Measurements from ENCODE around the gene SMARCA5. TPM values are rescaled to one million over a fixed set of nuclear protein-coding genes. Genes with fewer than 3 reads are reported as not detected.
A peak's percentile ranks its signal among the peaks of the same experiment; 100 is the strongest.

The SMARCA5 gene
- total and polyA plus RNA-seq, 2 donors (not counting 1 experiment from before 2014, with no cell fraction given): 6.7 to 53.1 TPM

DNA sequence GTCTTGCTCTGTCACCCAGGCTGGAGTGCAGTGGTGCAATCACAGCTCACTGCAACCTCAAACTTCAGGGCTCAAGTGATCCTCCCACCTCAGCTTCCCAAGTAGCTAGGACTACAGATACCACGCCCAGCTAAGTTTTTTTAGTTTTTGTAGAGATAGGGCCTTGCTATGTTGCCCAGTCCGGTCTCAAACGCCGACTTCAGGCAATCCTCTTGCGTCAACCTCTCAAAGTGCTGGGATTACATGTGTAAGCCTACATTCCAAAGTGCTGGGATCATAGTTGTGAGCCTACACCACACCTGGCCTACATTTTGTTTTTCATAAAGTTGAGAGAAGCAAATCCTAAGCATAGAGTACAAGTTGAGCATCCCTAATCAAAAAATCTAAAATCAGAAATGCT lies 42.2 kb downstream of the SMARCA5 start:
- H3K27me3 Mint-ChIP-seq: no peaks in the 10 kb centered on the region
- H3K27ac Mint-ChIP-seq: no peak overlapping the region
- ChIA-PET CTCF (no interaction called here), POLR2A (no interaction called here)
- no peaks in the 10 kb centered on the region for H3K9me3 Mint-ChIP-seq (ENCODE audit: insufficient read depth)
- Histone ChIP-seq H2AFZ (ENCODE audit: insufficient read depth, low read depth, low read length, poor library complexity, severe bottlenecking) (no peak overlapping the region), H3K4me2 (replicated peaks; ENCODE audit: low read depth, low read length, poor library complexity, severe bottlenecking) (no peak overlapping the region), H3K9ac (ENCODE audit: low read length) (no peak overlapping the region), H3K27me3 (replicated peaks in 1 of 4; ENCODE audit: control extremely low read depth in 1 of 4, control insufficient read depth in 3 of 4, insufficient read depth in 4 of 4, low read length in 3 of 4) (no peaks in the 10 kb centered on the region), H4K20me1 (ENCODE audit: control insufficient read depth, insufficient read depth, low read length, poor library complexity, severe bottlenecking) (no peaks in the 10 kb centered on the region), H3K9me3 (ENCODE audit: control extremely low read depth in 1 of 3, control insufficient read depth in 2 of 3, insufficient read depth in 1 of 3, low read length in 2 of 3) (no peaks in the 10 kb centered on the region), H3K27ac (ENCODE audit: low read length in 2 of 2) (no peak overlapping the region), H3K79me2 (ENCODE audit: control insufficient read depth, insufficient read depth, low read length) (no peaks in the 10 kb centered on the region), H3K36me3 (replicated peaks in 1 of 2; ENCODE audit: control extremely low read depth in 1 of 2, control insufficient read depth in 1 of 2, extremely low read depth in 1 of 2, insufficient read depth in 2 of 2, low read length in 1 of 2) (peaks cover 6 to 18% of the 10 kb centered on the region in 2 experiments), H3K4me3 (ENCODE audit: control extremely low read depth in 1 of 5, extremely low read depth in 1 of 5, insufficient read depth in 1 of 5, low read depth in 2 of 5, low read length in 4 of 5) (no peak overlapping the region), H3K4me1 (ENCODE audit: control insufficient read depth in 2 of 2, insufficient read depth in 2 of 2, low read length in 2 of 2) (peaks cover 7 to 20% of the 10 kb centered on the region in 2 donors)
- DNase-seq: no peak
- H3K4me3 Mint-ChIP-seq: no peak overlapping the region
- peaks cover 26% of the 10 kb centered on the region for H3K4me1 Mint-ChIP-seq
- ATAC-seq (ENCODE audit: low read depth): no peak
- TF ChIP-seq EZH2 (IDR thresholded peaks at IDR 0.05; ENCODE audit: borderline replicate concordance, insufficient read depth, low read depth, low read length, poor library complexity, severe bottlenecking) (no peak), CTCF (IDR thresholded peaks at IDR 0.05) (no peak)
- intact Hi-C loops (cut with micrococcal nuclease): loop anchor here (5.0 kb wide), 1 partner anchor 352 kb away; the partner anchor contains the start of gene GYPE
- WGBS (ENCODE audit: insufficient coverage): 100% methylated on average over 4 of the region's 5 CpGs

DNA sequence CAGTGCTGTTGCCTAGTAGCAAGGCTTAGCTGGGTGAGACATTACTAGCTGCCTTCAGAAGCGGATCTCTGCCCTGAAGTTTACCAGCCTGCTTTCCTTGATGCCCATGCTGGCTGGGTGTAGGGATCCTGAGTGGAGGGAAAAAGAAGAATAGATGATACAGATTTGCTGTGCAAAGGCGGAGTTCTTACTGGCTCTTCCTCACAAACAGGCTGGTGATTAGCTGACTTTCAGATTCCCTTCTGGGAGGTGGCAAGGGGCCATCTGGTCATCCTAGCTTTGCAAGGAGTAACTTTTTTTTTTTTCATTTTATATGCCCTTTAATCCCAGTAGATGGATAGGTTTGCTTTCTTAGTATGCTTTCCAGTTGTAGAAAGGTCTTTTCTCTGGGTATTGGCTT lies 44.8 kb downstream of the SMARCA5 start:
- H3K79me2 ChIP-seq (ENCODE audit: control insufficient read depth, insufficient read depth, low read length): no peaks in the 10 kb centered on the region
- ChIA-PET CTCF (interaction anchor here (0.8 to 1.9 kb wide), 7 partner anchors 10 to 422 kb away, joined by 3 to 11 read pairs (median 3); partner anchors contain the start of gene SMARCA5), POLR2A (interaction anchor here (0.8 kb wide), 1 partner anchor 44 kb away, joined by 3 read pairs; the partner anchor contains the start of gene SMARCA5)
- H4K20me1 ChIP-seq (ENCODE audit: control insufficient read depth, insufficient read depth, low read length, poor library complexity, severe bottlenecking): no peaks in the 10 kb centered on the region
- peaks cover 26% of the 10 kb centered on the region for H3K4me1 Mint-ChIP-seq
- H3K27ac ChIP-seq (ENCODE audit: low read length in 2 of 2): no peak overlapping the region
- no peaks in the 10 kb centered on the region for H3K27me3 Mint-ChIP-seq
- intact Hi-C loops (cut with micrococcal nuclease): loop anchor here (5.0 kb wide), 1 partner anchor 349 kb away; the partner anchor contains the start of gene GYPE
- H3K9me3 ChIP-seq (ENCODE audit: control extremely low read depth in 1 of 3, control insufficient read depth in 2 of 3, insufficient read depth in 1 of 3, low read length in 2 of 3): no peaks in the 10 kb centered on the region
- H3K9ac ChIP-seq (ENCODE audit: low read length): no peak overlapping the region
- WGBS (ENCODE audit: insufficient coverage): 78% methylated on average over 2 of the region's 2 CpGs
- TF ChIP-seq CTCF (IDR thresholded peaks at IDR 0.05): no peak
- TF ChIP-seq EZH2 (IDR thresholded peaks at IDR 0.05; ENCODE audit: borderline replicate concordance, insufficient read depth, low read depth, low read length, poor library complexity, severe bottlenecking): no peak
- H3K4me1 ChIP-seq (ENCODE audit: control insufficient read depth in 2 of 2, insufficient read depth in 2 of 2, low read length in 2 of 2): peaks cover 7 to 20% of the 10 kb centered on the region in 2 donors
- H2AFZ ChIP-seq (ENCODE audit: insufficient read depth, low read depth, low read length, poor library complexity, severe bottlenecking): peak overlapping the region; percentile 92
- peak overlapping the region; percentile 83 for H3K4me2 ChIP-seq (replicated peaks; ENCODE audit: low read depth, low read length, poor library complexity, severe bottlenecking)
- no peak overlapping the region for H3K4me3 ChIP-seq (ENCODE audit: control extremely low read depth in 1 of 5, extremely low read depth in 1 of 5, insufficient read depth in 1 of 5, low read depth in 2 of 5, low read length in 4 of 5)
- H3K27ac Mint-ChIP-seq: peak overlapping the region; percentile 88
- peaks cover 3 to 6% of the 10 kb centered on the region in 2 experiments for H3K36me3 ChIP-seq (replicated peaks in 1 of 2; ENCODE audit: control extremely low read depth in 1 of 2, control insufficient read depth in 1 of 2, extremely low read depth in 1 of 2, insufficient read depth in 2 of 2, low read length in 1 of 2)
- H3K4me3 Mint-ChIP-seq: peak overlapping the region; percentile 89
- no peaks in the 10 kb centered on the region for H3K27me3 ChIP-seq (replicated peaks in 1 of 4; ENCODE audit: control extremely low read depth in 1 of 4, control insufficient read depth in 3 of 4, insufficient read depth in 4 of 4, low read length in 3 of 4)
- no peaks in the 10 kb centered on the region for H3K9me3 Mint-ChIP-seq (ENCODE audit: insufficient read depth)
- no peak for DNase-seq
- ATAC-seq (ENCODE audit: low read depth): no peak
